ENCODE results near the gene ZEB2. TPM values are rescaled to one million over a fixed set of nuclear protein-coding genes. Genes with fewer than 3 reads are reported as not detected.

The ZEB2 gene
- total and polyA plus RNA-seq, 10 of the 15 experiments (the other 5 are each of a cell fraction or from before 2014, with no cell fraction given) = 0.14 to 3.2 (median 0.84) TPM

GRCh38 chr2:144559681-144560080 is 39.8 kb upstream of the ZEB2 start:
- in situ Hi-C loops (cut with MboI) = no loop called here
- SMC1A ChIA-PET (ENCODE audit: uncharacterized antibody, unreplicated experiment) = no interaction called here
- H3K9me3 ChIP-seq (replicated peaks; ENCODE audit: control insufficient read depth, insufficient read depth, low read length) = no peaks in the 10 kb centered on the region; the same call in 1 of the 3 replicates
- intact Hi-C loops (cut with micrococcal nuclease; ENCODE audit: unreplicated experiment) = no loop called here
- no peak for TF ChIP-seq EGR1 (IDR thresholded peaks at IDR 0.05; ENCODE audit: borderline replicate concordance in 1 of 2, low read depth in 2 of 2, low read length in 2 of 2)
- TF ChIP-seq CHD4 (IDR thresholded peaks at IDR 0.05) = no peak
- no peak for TF ChIP-seq CHD1 (IDR thresholded peaks at IDR 0.05; ENCODE audit: low read depth, low read length)
- no peak for TF ChIP-seq MTA2 (IDR thresholded peaks at IDR 0.05; ENCODE audit: low read depth)
- TF ChIP-seq POLR2AphosphoS2 (IDR thresholded peaks at IDR 0.05; ENCODE audit: low read depth, low read length) = no peak
- TF ChIP-seq NR2C1 (IDR thresholded peaks at IDR 0.05) = no peak
- no peak for TF ChIP-seq ZNF207 (IDR thresholded peaks at IDR 0.05; ENCODE audit: borderline replicate concordance)
- TF ChIP-seq TARDBP (IDR thresholded peaks at IDR 0.05; ENCODE audit: borderline replicate concordance) = no peak
- no peak for TF ChIP-seq ZNF687 (IDR thresholded peaks at IDR 0.05)
- TF ChIP-seq HDAC6 (IDR thresholded peaks at IDR 0.05; ENCODE audit: unreplicated experiment) = no peak
- TF ChIP-seq RAD21 (IDR thresholded peaks at IDR 0.05; ENCODE audit: insufficient read depth, low read depth, low read length) = no peak
- TF ChIP-seq ZBTB11 (CRISPR knock-in tag; IDR thresholded peaks at IDR 0.05) = no peak
- no peak for TF ChIP-seq RBBP5 (conservative IDR thresholded peaks at IDR 0.05)
- TF ChIP-seq TCF12 (IDR thresholded peaks at IDR 0.05; ENCODE audit: low read depth, low read length) = no peak
- no peak for TF ChIP-seq HDGF (IDR thresholded peaks at IDR 0.05)
- no peak for TF ChIP-seq NFYB (IDR thresholded peaks at IDR 0.05; ENCODE audit: insufficient read depth, low read depth, low read length)
- TF ChIP-seq ESRRA (IDR thresholded peaks at IDR 0.05; ENCODE audit: low read length) = no peak
- no peak for TF ChIP-seq MEF2B (IDR thresholded peaks at IDR 0.05; ENCODE audit: partially characterized antibody, poor library complexity, severe bottlenecking)
- TF ChIP-seq CEBPB (IDR thresholded peaks at IDR 0.05; ENCODE audit: borderline replicate concordance in 1 of 2, low read depth in 2 of 2, low read length in 2 of 2) = no peak
- peaks cover 1 to 6% of the 10 kb centered on the region in 2 experiments; a peak in 3 of 4 replicates for H3K27me3 ChIP-seq (replicated peaks in 1 of 2; ENCODE audit: control insufficient read depth in 2 of 2, insufficient read depth in 2 of 2, low read length in 1 of 2)
- RAD21 ChIA-PET (ENCODE audit: unreplicated experiment) = no interaction called here
- H3K4me3 ChIP-seq = no peak overlapping the region
- no peak for FAIRE-seq
- no peak overlapping the region for H3K9ac ChIP-seq (ENCODE audit: control insufficient read depth, insufficient read depth, low read length)
- H3K36me3 ChIP-seq (ENCODE audit: control insufficient read depth in 2 of 2, insufficient read depth in 2 of 2, low read length in 1 of 2) = no peaks in the 10 kb centered on the region
- H2AFZ ChIP-seq (ENCODE audit: control insufficient read depth, low read depth, low read length) = no peak overlapping the region
- DNase-seq (ENCODE audit: low read depth, low spot score) = no peak
- no peak overlapping the region for H3K4me2 ChIP-seq (ENCODE audit: control insufficient read depth, insufficient read depth)
- no peaks in the 10 kb centered on the region for H4K20me1 ChIP-seq (ENCODE audit: control insufficient read depth, insufficient read depth)
- 50% methylated on average over 3 of the region's 3 CpGs for WGBS (ENCODE audit: insufficient coverage, insufficient replicate concordance, low lambda C conversion rate, missing lambda C conversion rate)
- CTCF ChIA-PET = interaction anchor here (1.4 kb wide), 1 partner anchor 9 kb away, joined by 3 read pairs; no protein-coding TSS in a partner anchor
- H3K79me2 ChIP-seq (ENCODE audit: control insufficient read depth, insufficient read depth, low read length) = no peaks in the 10 kb centered on the region
- H3K27ac ChIP-seq (ENCODE audit: control insufficient read depth, insufficient read depth) = no peak overlapping the region
- peaks cover 4% of the 10 kb centered on the region; the same call in 1 of the 2 replicates for H3K4me1 ChIP-seq (ENCODE audit: control insufficient read depth, insufficient read depth, low read length)
- ATAC-seq = no peak
- BruUV-seq (replicated peaks) = no TSS peak
- POLR2A ChIA-PET = no interaction called here

Measured in GM12878 (cell line).